RPMI7951 (cell line): ENCODE data around the gene NXPH3. TPM values are rescaled to one million over a fixed set of nuclear protein-coding genes. Genes with fewer than 3 reads are reported as not detected.

Experiments
- DNase-seq: peaks from one replicate; pipeline ENCODE4 v3.0.0-alpha.2; 2012; ENCODE audit warnings: low read depth
- total RNA-seq: library from RNA; depleted of rRNA; stranded (reverse); fragments of >200 nt; shearing (Covaris generic); gene quantifications from 2 replicates; pipeline ENCODE4 v1.2.3, GENCODE V29; 2014

Gene NXPH3
- total RNA-seq, 1 experiment from 2014 or later: not detected

- peak; percentile 32 for DNase-seq
These were observed 631 bp downstream of the NXPH3 start for GRCh38 chr17:49576088-49576916.

GRCh38 chr17:49576917-49577649 is 1.4 kb downstream of the NXPH3 start:
- no peak for DNase-seq

GRCh38 chr17:49577650-49577934 is 1.9 kb downstream of the NXPH3 start:
- no peak for DNase-seq

- DNase-seq: no peak
These were observed 2.3 kb downstream of the NXPH3 start for GRCh38 chr17:49577963-49578362.

- no peak for DNase-seq
These were observed 2.7 kb downstream of the NXPH3 start for GRCh38 chr17:49578414-49578813.

- no peak for DNase-seq
These were observed 3.4 kb downstream of the NXPH3 start for GRCh38 chr17:49578952-49579500.

GRCh38 chr17:49579522-49579921 is 3.9 kb downstream of the NXPH3 start:
- DNase-seq: no peak

GRCh38 chr17:49580055-49580721 is 4.5 kb downstream of the NXPH3 start:
- peak; percentile 24 for DNase-seq

GRCh38 chr17:49580981-49581647 is 5.4 kb downstream of the NXPH3 start:
- DNase-seq: no peak

- DNase-seq: no peak
These were observed 6.0 kb downstream of the NXPH3 start for GRCh38 chr17:49581648-49581998.

- DNase-seq: no peak
These were observed 6.5 kb downstream of the NXPH3 start for GRCh38 chr17:49582055-49582722.

GRCh38 chr17:49582789-49583188 is 7.1 kb downstream of the NXPH3 start:
- peak; percentile 23 for DNase-seq

- DNase-seq: no peak
These were observed 7.6 kb downstream of the NXPH3 start for GRCh38 chr17:49583226-49583625.

GRCh38 chr17:49583889-49584288 is 8.2 kb downstream of the NXPH3 start:
- no peak for DNase-seq

GRCh38 chr17:49585422-49586027 is 9.9 kb downstream of the NXPH3 start:
- DNase-seq: no peak

- DNase-seq: no peak
These were observed 11.8 kb downstream of the NXPH3 start for GRCh38 chr17:49587366-49588073.

- DNase-seq: no peak
These were observed 12.6 kb downstream of the NXPH3 start for GRCh38 chr17:49588312-49588711.

- DNase-seq: peak; percentile 36
These were observed 13.3 kb downstream of the NXPH3 start for GRCh38 chr17:49588726-49589576.

GRCh38 chr17:49589577-49589927 is 13.9 kb downstream of the NXPH3 start:
- DNase-seq: no peak

GRCh38 chr17:49590874-49591273 is 15.2 kb downstream of the NXPH3 start:
- DNase-seq: no peak
